Measurements from ENCODE around the gene SLC25A44. TPM values are rescaled to one million over a fixed set of nuclear protein-coding genes. Genes with fewer than 3 reads are reported as not detected.

Gene SLC25A44
- total RNA-seq, 1 experiment from 2014 or later, result 40.2 TPM

DNA sequence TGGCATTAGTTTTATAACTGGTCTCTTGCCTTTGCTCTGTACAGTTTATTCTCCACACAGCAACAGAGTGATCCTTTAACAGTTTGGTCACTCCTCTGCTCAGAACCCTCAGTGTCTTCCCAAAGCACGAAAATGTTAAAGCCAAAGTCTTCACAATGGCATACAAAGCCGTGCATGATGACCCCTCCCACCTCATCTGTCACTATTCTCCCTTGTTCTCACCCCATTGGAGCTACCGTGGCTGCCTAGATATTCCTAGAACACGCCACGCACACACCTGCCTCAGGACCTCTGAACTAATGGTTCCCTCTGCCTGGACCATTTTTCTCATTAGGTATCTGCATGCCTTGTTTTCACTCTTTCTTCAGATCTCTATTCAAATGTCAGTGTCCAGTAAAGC is 49.2 kb upstream of the SLC25A44 start:
- Histone ChIP-seq H2BK20ac (ENCODE audit: low read depth, low read length, poor library complexity, severe bottlenecking) (no peak overlapping the region), H3K9me3 (ENCODE audit: control insufficient read depth, low read depth, low read length) (no peaks in the 10 kb centered on the region), H2AFZ (ENCODE audit: low read length) (no peak overlapping the region), H3K23me2 (ENCODE audit: insufficient read length, low read depth, low read length, poor library complexity, severe bottlenecking) (no peaks in the 10 kb centered on the region), H4K5ac (ENCODE audit: insufficient read length, low read depth, low read length) (no peak overlapping the region), H3K9ac (ENCODE audit: extremely low read depth, insufficient read length, low read length) (no peak overlapping the region), H3K4ac (ENCODE audit: low read depth, low read length) (no peak overlapping the region), H2BK12ac (ENCODE audit: insufficient read length, low read depth, low read length) (no peak overlapping the region), H3K14ac (ENCODE audit: insufficient read depth, low read length) (no peak overlapping the region), H2BK15ac (ENCODE audit: low read depth, low read length) (no peak overlapping the region), H3K4me2 (ENCODE audit: insufficient read depth, insufficient read length, low read length) (no peak overlapping the region), H2BK5ac (ENCODE audit: insufficient read length, low read length) (no peak overlapping the region), H2AK5ac (ENCODE audit: insufficient read length, low read length) (no peak overlapping the region), H3K23ac (ENCODE audit: insufficient read length, low read depth, low read length) (no peak overlapping the region), H3T11ph (ENCODE audit: low read length) (no peak overlapping the region), H3K4me1 (ENCODE audit: insufficient read depth, low read length) (peaks cover 13% of the 10 kb centered on the region; the same call in 1 of the 2 replicates), H4K8ac (replicated peaks; ENCODE audit: insufficient read length, low read depth, low read length) (no peak overlapping the region), H3K79me2 (ENCODE audit: insufficient read depth, low read length) (no peaks in the 10 kb centered on the region), H3K18ac (ENCODE audit: insufficient read length, low read depth, low read length) (no peak overlapping the region), H3K27ac (ENCODE audit: insufficient read length, low read depth, low read length) (no peak overlapping the region), H4K20me1 (ENCODE audit: control insufficient read depth, insufficient read depth, insufficient read length) (no peaks in the 10 kb centered on the region), H3K79me1 (ENCODE audit: insufficient read depth, low read depth, low read length, poor library complexity, severe bottlenecking) (no peaks in the 10 kb centered on the region), H4K91ac (ENCODE audit: insufficient read length, low read depth, low read length) (no peak overlapping the region), H3K56ac (ENCODE audit: insufficient read length, low read depth, low read length) (no peak overlapping the region), H3K27me3 (ENCODE audit: insufficient read depth, low read length) (no peaks in the 10 kb centered on the region), H2BK120ac (ENCODE audit: low read depth, low read length, poor library complexity, severe bottlenecking) (no peak overlapping the region)
- no peak for DNase-seq
- H3K9me3 Mint-ChIP-seq, result no peaks in the 10 kb centered on the region; a peak in 1 of 5 replicates
- no CpG with 5 or more reads among the region's 5 CpGs for WGBS (ENCODE audit: extremely low coverage, insufficient read length, low lambda C conversion rate)
- no peak overlapping the region for H3K4me3 Mint-ChIP-seq
- no peaks in the 10 kb centered on the region; the same call in 1 of the 2 replicates for H3K27me3 Mint-ChIP-seq (ENCODE audit: low read depth)
- peaks cover 48 to 49% of the 10 kb centered on the region in 2 experiments for H3K4me1 Mint-ChIP-seq
- peaks cover 0 to under 1% (median 0%) of the 10 kb centered on the region in 3 experiments; a peak in 1 of 7 replicates for H3K36me3 Mint-ChIP-seq (ENCODE audit: insufficient read depth in 1 of 3, low read depth in 3 of 3)
- TF ChIP-seq, protein P1, sequence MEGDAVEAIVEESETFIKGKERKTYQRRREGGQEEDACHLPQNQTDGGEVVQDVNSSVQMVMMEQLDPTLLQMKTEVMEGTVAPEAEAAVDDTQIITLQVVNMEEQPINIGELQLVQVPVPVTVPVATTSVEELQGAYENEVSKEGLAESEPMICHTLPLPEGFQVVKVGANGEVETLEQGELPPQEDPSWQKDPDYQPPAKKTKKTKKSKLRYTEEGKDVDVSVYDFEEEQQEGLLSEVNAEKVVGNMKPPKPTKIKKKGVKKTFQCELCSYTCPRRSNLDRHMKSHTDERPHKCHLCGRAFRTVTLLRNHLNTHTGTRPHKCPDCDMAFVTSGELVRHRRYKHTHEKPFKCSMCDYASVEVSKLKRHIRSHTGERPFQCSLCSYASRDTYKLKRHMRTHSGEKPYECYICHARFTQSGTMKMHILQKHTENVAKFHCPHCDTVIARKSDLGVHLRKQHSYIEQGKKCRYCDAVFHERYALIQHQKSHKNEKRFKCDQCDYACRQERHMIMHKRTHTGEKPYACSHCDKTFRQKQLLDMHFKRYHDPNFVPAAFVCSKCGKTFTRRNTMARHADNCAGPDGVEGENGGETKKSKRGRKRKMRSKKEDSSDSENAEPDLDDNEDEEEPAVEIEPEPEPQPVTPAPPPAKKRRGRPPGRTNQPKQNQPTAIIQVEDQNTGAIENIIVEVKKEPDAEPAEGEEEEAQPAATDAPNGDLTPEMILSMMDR (conservative IDR thresholded peaks at IDR 0.05), result no peak
- peak overlapping the region in 1 of 3 experiments; percentile 6; a peak in 1 of 7 replicates for H3K27ac Mint-ChIP-seq

All from H9 (cell line).